KMS-11 (cell line): Measurements from ENCODE around the gene MSGN1.

ENCODE experiments used
- H2AFZ ChIP-seq: fragments of 200-600 bp; sonication (generic); 2 replicates; pipeline ENCODE4 v1.6.1; 2016; ENCODE audit warnings: antibody characterized with exemption, mixed run types, low read depth
- H3K27ac ChIP-seq: fragments of 200-600 bp; sonication (generic); 2 replicates; pipeline ENCODE4 v1.6.1; 2016; ENCODE audit warnings: mild to moderate bottlenecking, mixed run types
- H3K27me3 ChIP-seq: fragments of 200-600 bp; sonication (generic); 2 replicates; pipeline ENCODE4 v1.6.1; 2017; ENCODE audit warnings: mild to moderate bottlenecking, low read depth, mixed run types, moderate library complexity; ENCODE audit not compliant: insufficient read depth
- H3K36me3 ChIP-seq: fragments of 200-600 bp; sonication (generic); 2 replicates; pipeline ENCODE4 v1.6.1; 2017; ENCODE audit warnings: mild to moderate bottlenecking, mixed run types; ENCODE audit not compliant: insufficient read depth
- H3K4me1 ChIP-seq: fragments of 200-600 bp; sonication (generic); 2 replicates; pipeline ENCODE4 v1.6.1; 2016; ENCODE audit warnings: mild to moderate bottlenecking, low read depth, mixed run types; ENCODE audit not compliant: poor library complexity, severe bottlenecking
- H3K4me2 ChIP-seq: fragments of 200-600 bp; sonication (generic); 2 replicates; pipeline ENCODE4 v1.7.0; 2016; ENCODE audit warnings: mild to moderate bottlenecking, mixed run types
- H3K4me3 ChIP-seq: fragments of 200-600 bp; sonication (generic); IDR thresholded peaks from 2 replicates; pipeline ENCODE4 v1.6.1; 2017; ENCODE audit warnings: low read depth, low read length, mixed read lengths; ENCODE audit not compliant: insufficient read depth
- H3K79me2 ChIP-seq: fragments of 200-600 bp; sonication (generic); 2 replicates; pipeline ENCODE4 v1.6.1; 2016; ENCODE audit warnings: low read depth, mixed run types; ENCODE audit not compliant: insufficient read depth
- H3K9ac ChIP-seq: fragments of 200-600 bp; sonication (generic); 2 replicates; pipeline ENCODE4 v1.6.1; 2016; ENCODE audit warnings: mild to moderate bottlenecking, mixed run types
- H4K20me1 ChIP-seq: fragments of 200-600 bp; sonication (generic); 2 replicates; pipeline ENCODE4 v1.6.1; 2016; ENCODE audit warnings: mild to moderate bottlenecking, mixed run types; ENCODE audit not compliant: insufficient read depth
- CTCF ChIP-seq: fragments of 200-600 bp; sonication (generic); conservative IDR thresholded peaks from 2 replicates; pipeline ENCODE4 v1.6.1; 2017; ENCODE audit warnings: low read depth, mild to moderate bottlenecking, antibody characterized with exemption, low read length, moderate library complexity, mixed read lengths

MSGN1 gene

DNA sequence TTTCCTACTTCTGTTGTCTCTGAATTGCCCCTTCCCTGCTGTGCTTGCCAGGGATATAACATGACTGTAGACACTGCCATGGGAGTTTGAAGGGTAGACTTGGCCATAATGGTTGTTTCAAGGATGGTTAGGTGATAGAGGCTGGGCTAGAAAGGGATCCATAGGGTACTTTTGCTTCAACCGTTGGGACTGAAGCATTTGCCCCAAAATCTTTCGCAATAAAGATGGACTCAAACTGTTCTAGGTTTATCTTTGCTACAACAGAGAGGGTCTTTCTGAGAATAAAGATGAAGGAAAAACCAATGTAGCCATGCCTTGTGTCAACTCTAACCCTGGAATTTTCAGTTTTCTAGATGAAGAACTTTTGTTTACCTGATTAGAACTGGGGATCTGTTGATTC lies 27.2 kb downstream of the MSGN1 start:
- TF ChIP-seq CTCF, result no peak
- no peak overlapping the region for H3K9ac ChIP-seq

GRCh38 chr2:17845806-17846205 lies 29.5 kb downstream of the MSGN1 start:
- H3K4me3 ChIP-seq, result no peak overlapping the region
- H2AFZ ChIP-seq, result no peak overlapping the region
- no peak overlapping the region for H3K27ac ChIP-seq
- no peak overlapping the region for H3K4me2 ChIP-seq
- no peak overlapping the region for H3K9ac ChIP-seq
- H3K79me2 ChIP-seq, result no peaks in the 10 kb centered on the region
- no peaks in the 10 kb centered on the region for H3K27me3 ChIP-seq
- no peaks in the 10 kb centered on the region for H4K20me1 ChIP-seq
- no peaks in the 10 kb centered on the region for H3K4me1 ChIP-seq
- H3K36me3 ChIP-seq, result no peaks in the 10 kb centered on the region
- no peak for TF ChIP-seq CTCF

More for the DNA sequence above, 27.2 kb downstream of the MSGN1 start:
- Histone ChIP-seq H3K36me3 (no peaks in the 10 kb centered on the region), H3K4me2 (no peak overlapping the region), H2AFZ (no peak overlapping the region), H4K20me1 (no peaks in the 10 kb centered on the region), H3K4me3 (no peak overlapping the region), H3K27ac (no peak overlapping the region), H3K27me3 (no peaks in the 10 kb centered on the region), H3K79me2 (no peaks in the 10 kb centered on the region), H3K4me1 (no peaks in the 10 kb centered on the region)

- Histone ChIP-seq H3K4me1 (peaks cover 5% of the 10 kb centered on the region), H3K27ac (no peak overlapping the region), H3K4me2 (no peak overlapping the region), H2AFZ (no peak overlapping the region), H3K36me3 (no peaks in the 10 kb centered on the region), H3K79me2 (no peaks in the 10 kb centered on the region), H3K4me3 (no peak overlapping the region), H3K27me3 (no peaks in the 10 kb centered on the region), H4K20me1 (no peaks in the 10 kb centered on the region), H3K9ac (no peak overlapping the region)
- TF ChIP-seq CTCF, result no peak
These were observed 30.4 kb downstream of the MSGN1 start for GRCh38 chr2:17846676-17847075.

DNA sequence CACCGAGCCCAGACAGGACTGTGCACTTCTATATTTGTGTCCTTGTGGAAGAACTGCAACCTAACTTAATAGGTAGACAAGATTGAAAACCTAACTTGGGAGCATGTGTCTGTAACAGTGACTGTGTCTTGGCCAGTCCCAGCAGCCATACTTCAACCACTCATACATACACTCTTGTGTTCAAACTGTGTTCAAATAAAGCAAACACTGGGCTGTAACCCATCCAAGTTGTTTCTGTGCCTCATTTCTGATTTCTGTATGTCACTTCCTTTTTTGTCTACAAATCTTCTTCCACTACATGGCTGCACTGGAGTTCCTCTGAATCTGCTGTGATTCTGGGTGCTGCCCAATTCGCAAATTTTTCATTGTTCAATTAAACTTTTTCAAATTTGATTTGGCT lies 31.0 kb downstream of the MSGN1 start:
- no peaks in the 10 kb centered on the region for H3K79me2 ChIP-seq
- H3K27me3 ChIP-seq, result no peaks in the 10 kb centered on the region
- H3K4me2 ChIP-seq, result no peak overlapping the region
- H4K20me1 ChIP-seq, result no peaks in the 10 kb centered on the region
- peaks cover 8% of the 10 kb centered on the region for H3K4me1 ChIP-seq
- H3K4me3 ChIP-seq, result no peak overlapping the region
- TF ChIP-seq CTCF, result no peak
- H3K27ac ChIP-seq, result no peak overlapping the region
- no peak overlapping the region for H3K9ac ChIP-seq
- H3K36me3 ChIP-seq, result no peaks in the 10 kb centered on the region
- no peak overlapping the region for H2AFZ ChIP-seq
